A673 (cell line): ENCODE data around the gene PRRT4. TPM values are rescaled to one million over a fixed set of nuclear protein-coding genes. Genes with fewer than 3 reads are reported as not detected.
A peak's percentile ranks its signal among the peaks of the same experiment; 100 is the strongest.

Experiments
- BruUV-seq: library from RNA; stranded (reverse); fragments of 400-500 nt; replicated peaks from 2 replicates; lab custom pipeline; 2021; lab: Mats Ljungman, UMichigan
- CTCF ChIA-PET: fragments of 300-600 bp; sonication (Branson Sonifier 250); formaldehyde crosslinking; loops from one replicate; lab custom pipeline; 2022; ENCODE audit warnings: antibody characterized with exemption; lab: Charles Lee
- POLR2A ChIA-PET: fragments of 300-600 bp; sonication (Branson Sonifier 250); formaldehyde crosslinking; loops from one replicate; lab custom pipeline; 2022; ENCODE audit warnings: antibody characterized with exemption; ENCODE audit not compliant: low non-redundant PET; lab: Charles Lee
- DNase-seq: peaks from one replicate; pipeline ENCODE4 v3.0.0-alpha.2; 2015; ENCODE audit warnings: low spot score
- H3K27ac ChIP-seq: fragments of 200-600 bp; sonication (generic); 2 replicates; pipeline ENCODE4 v1.5.1; 2016; ENCODE audit warnings: mixed run types, low read depth, mild to moderate bottlenecking, mixed read lengths, antibody characterized with exemption, low read length; ENCODE audit not compliant: poor library complexity, severe bottlenecking
- H3K27me3 ChIP-seq: fragments of 200-600 bp; sonication (generic); replicated peaks from 2 replicates; pipeline ENCODE4 v1.6.1; 2017; ENCODE audit warnings: mixed run types, low read depth, mild to moderate bottlenecking, mixed read lengths, antibody characterized with exemption, low read length; ENCODE audit not compliant: insufficient read depth, poor library complexity
- H3K36me3 ChIP-seq: fragments of 200-600 bp; sonication (generic); 2 replicates; pipeline ENCODE4 v1.6.1; 2016; ENCODE audit warnings: mixed run types, mild to moderate bottlenecking, mixed read lengths, antibody characterized with exemption, low read length; ENCODE audit not compliant: insufficient read depth, poor library complexity, severe bottlenecking
- H3K4me1 ChIP-seq: fragments of 200-600 bp; sonication (generic); 2 replicates; pipeline ENCODE4 v1.6.1; 2017; ENCODE audit warnings: mixed run types, mild to moderate bottlenecking, mixed read lengths, antibody characterized with exemption, low read length; ENCODE audit not compliant: insufficient read depth, poor library complexity, severe bottlenecking
- H3K4me3 ChIP-seq: fragments of 200-600 bp; sonication (generic); 2 replicates; pipeline ENCODE4 v1.5.1; 2016; ENCODE audit warnings: low read depth, mixed run types, mild to moderate bottlenecking, mixed read lengths, low read length; ENCODE audit not compliant: poor library complexity, severe bottlenecking
- H3K9me3 ChIP-seq: fragments of 200-600 bp; sonication (generic); 2 replicates; pipeline ENCODE4 v1.6.1; 2016; ENCODE audit warnings: mixed run types, low read depth, mild to moderate bottlenecking, mixed read lengths, antibody characterized with exemption, low read length; ENCODE audit not compliant: poor library complexity, severe bottlenecking
- EZH2 ChIP-seq: fragments of 200-600 bp; sonication (generic); IDR thresholded peaks from 2 replicates; pipeline ENCODE4 v1.6.1; 2017; ENCODE audit warnings: borderline replicate concordance, low read depth, mild to moderate bottlenecking, mixed read lengths, antibody characterized with exemption, low read length; ENCODE audit not compliant: poor library complexity, severe bottlenecking
- intact Hi-C: fragments of 100-400 bp; cut with micrococcal nuclease; formaldehyde crosslinking; loops from one replicate; pipeline ENCODE4 v1.10.0; 2022; ENCODE audit not compliant: unreplicated experiment
- total RNA-seq: library from RNA; stranded (reverse); gene quantifications from 2 replicates; pipeline ENCODE4 v1.2.3, GENCODE V29; 2021
- TF ChIP-seq, protein P1 (sequence below): fragments of 300-800, 200-600 bp; sonication (generic); conservative IDR thresholded peaks from 2 replicates; pipeline ENCODE4 v1.5.1; 2017; ENCODE audit warnings: low read depth, mild to moderate bottlenecking, antibody characterized with exemption, low read length, moderate library complexity, mixed read lengths

Gene PRRT4
- total RNA-seq, 1 experiment from 2014 or later, result 42.4 TPM

GRCh38 chr7:128389085-128389617 is 27.7 kb upstream of the PRRT4 start:
- no peak overlapping the region for H3K4me3 ChIP-seq
- no peaks in the 10 kb centered on the region for H3K27me3 ChIP-seq
- ChIA-PET POLR2A (no interaction called here), CTCF (interaction anchor here (0.9 to 1.1 kb wide), 2 partner anchors 37 to 42 kb away, joined by 5 to 9 read pairs; no protein-coding TSS in a partner anchor)
- BruUV-seq, result no TSS peak
- intact Hi-C loops, result no loop called here
- TF ChIP-seq, protein P1, sequence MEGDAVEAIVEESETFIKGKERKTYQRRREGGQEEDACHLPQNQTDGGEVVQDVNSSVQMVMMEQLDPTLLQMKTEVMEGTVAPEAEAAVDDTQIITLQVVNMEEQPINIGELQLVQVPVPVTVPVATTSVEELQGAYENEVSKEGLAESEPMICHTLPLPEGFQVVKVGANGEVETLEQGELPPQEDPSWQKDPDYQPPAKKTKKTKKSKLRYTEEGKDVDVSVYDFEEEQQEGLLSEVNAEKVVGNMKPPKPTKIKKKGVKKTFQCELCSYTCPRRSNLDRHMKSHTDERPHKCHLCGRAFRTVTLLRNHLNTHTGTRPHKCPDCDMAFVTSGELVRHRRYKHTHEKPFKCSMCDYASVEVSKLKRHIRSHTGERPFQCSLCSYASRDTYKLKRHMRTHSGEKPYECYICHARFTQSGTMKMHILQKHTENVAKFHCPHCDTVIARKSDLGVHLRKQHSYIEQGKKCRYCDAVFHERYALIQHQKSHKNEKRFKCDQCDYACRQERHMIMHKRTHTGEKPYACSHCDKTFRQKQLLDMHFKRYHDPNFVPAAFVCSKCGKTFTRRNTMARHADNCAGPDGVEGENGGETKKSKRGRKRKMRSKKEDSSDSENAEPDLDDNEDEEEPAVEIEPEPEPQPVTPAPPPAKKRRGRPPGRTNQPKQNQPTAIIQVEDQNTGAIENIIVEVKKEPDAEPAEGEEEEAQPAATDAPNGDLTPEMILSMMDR, result no peak
- TF ChIP-seq EZH2, result no peak
- peaks cover 3% of the 10 kb centered on the region for H3K36me3 ChIP-seq
- peaks cover 10% of the 10 kb centered on the region for H3K4me1 ChIP-seq
- no peaks in the 10 kb centered on the region for H3K9me3 ChIP-seq
- DNase-seq, result no peak
- no peak overlapping the region for H3K27ac ChIP-seq

GRCh38 chr7:128388145-128388485 is 26.6 kb upstream of the PRRT4 start:
- Histone ChIP-seq H3K9me3 (no peaks in the 10 kb centered on the region), H3K4me1 (peaks cover 10% of the 10 kb centered on the region), H3K4me3 (no peak overlapping the region), H3K36me3 (no peaks in the 10 kb centered on the region), H3K27me3 (no peaks in the 10 kb centered on the region), H3K27ac (no peak overlapping the region)
- DNase-seq, result no peak
- ChIA-PET POLR2A (no interaction called here), CTCF (interaction anchor here (0.5 to 1.6 kb wide), 5 partner anchors 15 to 261 kb away, joined by 3 to 36 read pairs (median 3); partner anchors contain the start of gene HILPDA)
- TF ChIP-seq EZH2, result no peak
- TF ChIP-seq, protein P1, result no peak
- intact Hi-C loops, result no loop called here
- no TSS peak for BruUV-seq

DNA sequence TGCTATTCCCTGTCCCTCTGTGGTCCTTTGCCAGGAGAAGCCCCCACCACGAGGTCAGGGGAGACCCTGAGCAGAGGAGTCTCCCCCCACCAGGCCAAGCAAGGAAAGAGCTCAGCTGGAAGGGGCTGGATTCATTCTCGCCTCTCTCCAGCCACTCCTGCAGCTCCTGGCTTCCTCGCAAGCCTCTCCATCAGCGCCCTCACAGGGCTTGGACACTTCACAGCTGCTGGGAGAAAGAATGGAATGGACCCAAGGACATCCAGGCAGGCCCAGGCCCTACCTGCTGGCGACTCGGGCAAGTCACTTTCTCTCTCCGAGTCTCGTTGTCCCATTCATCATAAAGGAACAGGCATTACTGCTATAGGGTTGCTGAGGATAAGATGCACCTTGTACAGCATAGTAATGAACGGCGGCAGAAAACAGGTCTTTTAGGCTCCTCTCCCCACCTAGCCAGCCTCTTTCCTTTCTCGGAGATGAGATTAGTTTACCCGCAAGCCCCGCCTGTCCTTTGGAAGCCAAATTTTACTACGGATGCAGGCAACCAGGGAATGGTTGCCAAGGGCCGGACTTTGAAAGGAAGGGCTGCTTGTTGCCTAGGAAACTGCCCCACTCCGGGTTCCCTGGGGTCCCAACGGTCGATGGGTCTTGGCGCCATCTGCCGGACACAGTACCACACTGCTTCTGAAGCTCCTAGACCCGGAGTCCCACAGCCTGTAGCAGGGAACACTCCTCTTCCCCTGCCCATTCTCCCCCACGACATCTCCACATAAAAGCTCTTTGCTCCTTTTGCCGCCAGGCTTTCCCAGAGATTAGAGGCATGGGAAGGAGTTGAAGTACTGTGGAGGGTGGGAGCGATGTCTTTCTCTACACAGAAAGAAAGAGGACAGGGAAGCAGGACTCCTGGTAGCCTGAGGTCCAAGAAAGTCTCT is 26.0 kb upstream of the PRRT4 start:
- BruUV-seq, result no TSS peak
- no peak for TF ChIP-seq EZH2
- TF ChIP-seq, protein P1, result peak; percentile 94
- Histone ChIP-seq H3K27ac (no peak overlapping the region), H3K9me3 (no peaks in the 10 kb centered on the region), H3K27me3 (no peaks in the 10 kb centered on the region), H3K36me3 (no peaks in the 10 kb centered on the region), H3K4me3 (peak overlapping the region; percentile 5), H3K4me1 (peaks cover 10% of the 10 kb centered on the region)
- POLR2A ChIA-PET, result no interaction called here
- intact Hi-C loops, result loop anchor here (1.0 kb wide), 1 partner anchor 40 kb away; no protein-coding TSS in a partner anchor
- CTCF ChIA-PET, result interaction anchor here (0.5 to 1.6 kb wide), 5 partner anchors 16 to 260 kb away, joined by 3 to 36 read pairs (median 3); partner anchors contain the start of gene HILPDA
- DNase-seq, result peak; percentile 92
